ENCODE measurements around the gene GPR15LG.

GRCh38 chr10:84211566-84211965 is 38.0 kb downstream of the GPR15LG start:
- TF ChIP-seq CTCF (IDR thresholded peaks at IDR 0.05) (no peak), POLR2A (IDR thresholded peaks at IDR 0.05) (no peak)

Measured in suprapubic skin (tissue), 3 donors.